Natural killer cell (primary cell): ENCODE data around the gene CIROP. TPM values are rescaled to one million over a fixed set of nuclear protein-coding genes. Genes with fewer than 3 reads are reported as not detected.

Source experiments
- ATAC-seq, 3 donors: fragments of 150-1000 bp in 2 of 3; fragments of 200-7000 bp in 1 of 3; cut with Tn5 transposase; 1 replicate in 1 of 3; 2 replicates in 2 of 3; pipeline ENCODE4 v1.10.0; 2021; ENCODE audit warnings: mild to moderate bottlenecking in 2 of 3, moderate library complexity in 2 of 3
- DNase-seq, 2 donors: peaks; one replicate each; pipeline versions ENCODE4 v3.0.0 to v3.0.0-alpha.2; 2013 to 2021; ENCODE audit warnings: mixed read lengths in 1 of 2
- H3K27ac ChIP-seq: one replicate; pipeline ENCODE4 v1.5.1; 2013; ENCODE audit warnings: mild to moderate bottlenecking, low read length
- H3K27me3 ChIP-seq: one replicate; pipeline ENCODE4 v1.6.1; 2013; ENCODE audit warnings: low read length; ENCODE audit not compliant: control insufficient read depth, insufficient read depth
- H3K36me3 ChIP-seq: one replicate; pipeline ENCODE4 v1.6.1; 2013; ENCODE audit warnings: low read length; ENCODE audit not compliant: control insufficient read depth, insufficient read depth
- H3K4me1 ChIP-seq: one replicate; pipeline ENCODE4 v1.6.1; 2013; ENCODE audit warnings: low read length; ENCODE audit not compliant: control insufficient read depth, insufficient read depth
- H3K4me3 ChIP-seq: one replicate; pipeline ENCODE4 v1.5.1; 2013; ENCODE audit warnings: low read length
- H3K9me3 ChIP-seq: one replicate; pipeline ENCODE4 v1.6.1; 2013; ENCODE audit warnings: low read length; ENCODE audit not compliant: control insufficient read depth, insufficient read depth
- H3K27ac Mint-ChIP-seq, 2 donors: one replicate each; pipeline ENCODE4 v1.8.0; 2022; ENCODE audit warnings: mild to moderate bottlenecking in 2 of 2, mixed read lengths in 2 of 2, moderate library complexity in 1 of 2
- H3K27me3 Mint-ChIP-seq, 2 donors: one replicate each; pipeline ENCODE4 v1.8.0; 2022; ENCODE audit warnings: low read depth in 2 of 2, mixed read lengths in 2 of 2
- H3K36me3 Mint-ChIP-seq: one replicate; pipeline ENCODE4 v1.8.0; 2022; ENCODE audit warnings: mixed read lengths
- H3K4me1 Mint-ChIP-seq, 2 donors: one replicate each; pipeline ENCODE4 v1.8.0; 2022; ENCODE audit warnings: mixed read lengths in 2 of 2
- H3K4me3 Mint-ChIP-seq: one replicate; pipeline ENCODE4 v1.8.0; 2022; ENCODE audit warnings: mild to moderate bottlenecking, moderate library complexity, mixed read lengths
- H3K9me3 Mint-ChIP-seq, 2 donors: one replicate each; pipeline ENCODE4 v1.8.0; 2022; ENCODE audit warnings: mixed read lengths in 2 of 2
- CTCF ChIP-seq: fragments of 200-600 bp; IDR thresholded peaks from one replicate; pipeline ENCODE4 v1.8.0; 2022; ENCODE audit warnings: antibody characterized with exemption
- WGBS: methylation state at CpG from one replicate; pipeline ENCODE4 v1.1.7; 2013; ENCODE audit warnings: missing lambda C conversion rate; ENCODE audit not compliant: insufficient coverage; 5-methylcytosine and 5-hydroxymethylcytosine counted together
- intact Hi-C: fragments of 100-400 bp; cut with micrococcal nuclease; formaldehyde crosslinking; loops from one replicate; pipeline ENCODE4 v1.14.2; 2022
- total RNA-seq, 4 donors: library from RNA; stranded (reverse); fragments of 120-200 nt in 1 of 4; gene quantifications; one replicate each; pipeline versions ENCODE4 v1.2.3 to v1.2.4, GENCODE V29; 2013 to 2022

The CIROP gene
- total RNA-seq, 3 donors from 2014 or later (not counting 1 experiment from before 2014, with no cell fraction given) = not detected

GRCh38 chr14:23119363-23120327, 14.9 kb upstream of the CIROP start:
- H3K27me3 ChIP-seq = no peaks in the 10 kb centered on the region
- no peaks in the 10 kb centered on the region for H3K9me3 ChIP-seq
- peaks cover 32% of the 10 kb centered on the region for H3K4me1 ChIP-seq
- TF ChIP-seq CTCF = no peak
- 58% methylated on average over 15 of the region's 16 CpGs for WGBS
- ATAC-seq = no peak
- H3K36me3 ChIP-seq = no peaks in the 10 kb centered on the region
- Mint-ChIP-seq H3K9me3 (no peaks in the 10 kb centered on the region), H3K36me3 (no peaks in the 10 kb centered on the region), H3K27me3 (peaks cover 4 to 8% of the 10 kb centered on the region in 2 donors), H3K4me1 (peaks cover 10 to 11% of the 10 kb centered on the region in 2 donors), H3K4me3 (peak overlapping the region; percentile 32), H3K27ac (no peak overlapping the region)
- no peak overlapping the region for H3K4me3 ChIP-seq
- H3K27ac ChIP-seq = peak overlapping the region; percentile 52
- intact Hi-C loops = loop anchor here (1.0 to 2.0 kb wide), 3 partner anchors 68 to 261 kb away; no protein-coding TSS in a partner anchor
- peak in 1 of 2 donors; percentile 70 for DNase-seq

- Mint-ChIP-seq H3K27me3 (peaks cover 8 to 10% of the 10 kb centered on the region in 2 donors), H3K9me3 (no peaks in the 10 kb centered on the region), H3K27ac (no peak within 1 kb of the TSS), H3K4me1 (peaks cover 10 to 11% of the 10 kb centered on the region in 2 donors), H3K36me3 (no peaks in the 10 kb centered on the region), H3K4me3 (peak within 1 kb of the TSS; percentile 32)
- H3K27ac ChIP-seq = peak within 1 kb of the TSS; percentile 52
- no peaks in the 10 kb centered on the region for H3K27me3 ChIP-seq
- no peaks in the 10 kb centered on the region for H3K9me3 ChIP-seq
- 83% methylated on average over 29 of the region's 32 CpGs for WGBS
- no peaks in the 10 kb centered on the region for H3K36me3 ChIP-seq
- H3K4me1 ChIP-seq = peaks cover 32% of the 10 kb centered on the region
- DNase-seq (no peak), ATAC-seq (no peak)
- intact Hi-C loops = no loop called here
- TF ChIP-seq CTCF = no peak
- H3K4me3 ChIP-seq = no peak within 1 kb of the TSS
Measured at GRCh38 chr14:23118506-23119362, 13.9 kb upstream of the CIROP start, which contains the start of gene CEBPE. TSS of gene CEBPE (minus strand) at chr14:23119255. CDS start at chr14:23119091, 164 bp downstream.

GRCh38 chr14:23117371-23118020, 12.7 kb upstream of the CIROP start:
- no peak for ATAC-seq
- Mint-ChIP-seq H3K4me3 (no peak overlapping the region), H3K36me3 (no peaks in the 10 kb centered on the region), H3K9me3 (no peaks in the 10 kb centered on the region), H3K4me1 (peaks cover 10 to 11% of the 10 kb centered on the region in 2 donors), H3K27ac (no peak overlapping the region), H3K27me3 (peaks cover under 1 to 10% of the 10 kb centered on the region in 2 donors)
- no peaks in the 10 kb centered on the region for H3K27me3 ChIP-seq
- no peak overlapping the region for H3K27ac ChIP-seq
- WGBS = 96% methylated on average over 32 of the region's 32 CpGs
- TF ChIP-seq CTCF = no peak
- intact Hi-C loops = no loop called here
- H3K36me3 ChIP-seq = no peaks in the 10 kb centered on the region
- no peak overlapping the region for H3K4me3 ChIP-seq
- H3K9me3 ChIP-seq = no peaks in the 10 kb centered on the region
- peaks cover 32% of the 10 kb centered on the region for H3K4me1 ChIP-seq
- no peak for DNase-seq
